Stimulated activated CD4-positive, alpha-beta T cell treated with anti-CD3 and anti-CD28 coated beads, Interleukin-15, amount 100 ng/mL, for 48 hours (primary cell): ENCODE measurements around the gene MARCHF3.
"Not testable (repeated sequence)": the region's sequence is repeated elsewhere in the genome, so short reads cannot be mapped to it uniquely, and the experiment has no call there.

ENCODE experiments used
- DNase-seq, 2 donors: peaks; one replicate each; pipeline ENCODE4 v3.0.0-alpha.2; 2020; ENCODE audit warnings: low read depth in 2 of 2

MARCHF3 gene

GRCh38 chr5:126847456-126847820 is 182.9 kb downstream of the MARCHF3 start:
- no peak for DNase-seq

- DNase-seq: no peak
Measured at GRCh38 chr5:126846744-126847455, 183.5 kb downstream of the MARCHF3 start.

GRCh38 chr5:126846344-126846743 is 184.0 kb downstream of the MARCHF3 start:
- no peak for DNase-seq

GRCh38 chr5:126845470-126846070 is 184.8 kb downstream of the MARCHF3 start:
- DNase-seq: not testable (repeated sequence)

GRCh38 chr5:126843375-126843774 is 187.0 kb downstream of the MARCHF3 start:
- not testable (repeated sequence) for DNase-seq

- not testable (repeated sequence) for DNase-seq
Measured at GRCh38 chr5:126839407-126839806, 191.0 kb downstream of the MARCHF3 start.

- DNase-seq: no peak
Measured at GRCh38 chr5:126837906-126838539, 192.3 kb downstream of the MARCHF3 start.

GRCh38 chr5:126837242-126837641 is 193.1 kb downstream of the MARCHF3 start:
- DNase-seq: no peak

- no peak for DNase-seq
Measured at GRCh38 chr5:126836778-126837177, 193.6 kb downstream of the MARCHF3 start.

- DNase-seq: no peak
Measured at GRCh38 chr5:126831156-126831555, 199.2 kb downstream of the MARCHF3 start.

- no peak for DNase-seq
Measured at GRCh38 chr5:126830061-126830460, 200.3 kb downstream of the MARCHF3 start.

- DNase-seq: no peak
Measured at GRCh38 chr5:126829098-126829497, 201.3 kb downstream of the MARCHF3 start.

- no peak for DNase-seq
Measured at GRCh38 chr5:126826619-126827215, 203.6 kb downstream of the MARCHF3 start.

- DNase-seq: no peak
Measured at GRCh38 chr5:126819253-126819652, 211.1 kb downstream of the MARCHF3 start.

GRCh38 chr5:126818736-126819135 is 211.6 kb downstream of the MARCHF3 start:
- no peak for DNase-seq
